K562 (cell line): ENCODE measurements around the gene VWA1. TPM values are rescaled to one million over a fixed set of nuclear protein-coding genes. Genes with fewer than 3 reads are reported as not detected.

Experiments
- ATAC-seq: fragments of 200-7000 bp; cut with Tn5 transposase; 3 replicates; pipeline ENCODE4 v1.9.1; 2020; ENCODE audit warnings: moderate library complexity
- BruUV-seq: library from RNA; stranded (reverse); fragments of 400-500 nt; replicated peaks from 2 replicates; lab custom pipeline; 2021; lab: Mats Ljungman, UMichigan
- CTCF ChIA-PET: fragments of 300-600 bp; formaldehyde crosslinking; extraction: SDS; loops from one replicate; lab custom pipeline; 2021; ENCODE audit warnings: low intra/inter-chr PET ratio; lab: Yijun Ruan, JAX
- POLR2A ChIA-PET: fragments of 300-600, 350-650 bp; sonication (Branson Sonifier 250); formaldehyde crosslinking; extraction: SDS; loops from one replicate; lab custom pipeline; 2021; ENCODE audit warnings: antibody characterized with exemption, inconsistent platforms; lab: Yijun Ruan, JAX
- DNase-seq, 4 experiments: peaks; one replicate each; pipeline versions ENCODE4 v3.0.0 to v3.0.0-alpha.2; 2011 to 2018; ENCODE audit warnings: low spot score in 3 of 4, mixed read lengths in 3 of 4; ENCODE audit errors: extremely low read depth in 1 of 4
- FAIRE-seq: peaks from 2 replicates; lab custom pipeline; 2011; peaks lifted over from hg19 to GRCh38; lab: Jason Lieb, UNC
- H2AFZ ChIP-seq: 2 replicates; pipeline ENCODE4 v1.6.0; 2011; ENCODE audit warnings: low read depth, low read length, control low read depth, inconsistent platforms
- H3K27ac ChIP-seq: fragments of 200-600 bp; 3 replicates; pipeline ENCODE4 v1.8.0; 2011; ENCODE audit warnings: low read depth, mild to moderate bottlenecking, control low read depth, inconsistent platforms, low read length, moderate library complexity, mixed read lengths; ENCODE audit errors: extremely low read depth
- H3K27me3 ChIP-seq, 2 experiments: fragments of 300-600 bp in 1 of 2; 2 replicates in 1 of 2; 3 replicates in 1 of 2; pipeline versions ENCODE4 v1.6.0 to v1.8.0; 2011; ENCODE audit warnings: inconsistent platforms in 2 of 2, low read length in 2 of 2, mild to moderate bottlenecking in 1 of 2, mixed read lengths in 1 of 2, moderate library complexity in 1 of 2; ENCODE audit not compliant: control insufficient read depth in 2 of 2, insufficient read depth in 2 of 2
- H3K36me3 ChIP-seq: fragments of 300-600 bp; 3 replicates; pipeline ENCODE4 v1.8.0; 2011; ENCODE audit warnings: mild to moderate bottlenecking, low read length, inconsistent platforms; ENCODE audit not compliant: control insufficient read depth, insufficient read depth
- H3K4me1 ChIP-seq, 2 experiments: fragments of 200-600 bp in 1 of 2; replicated peaks in 1 of 2; 2 replicates in 1 of 2; 3 replicates in 1 of 2; pipeline versions ENCODE4 v1.5.1 to v1.8.0; 2011; ENCODE audit warnings: inconsistent platforms in 2 of 2, low read length in 2 of 2, mild to moderate bottlenecking in 1 of 2, mixed read lengths in 1 of 2, moderate library complexity in 1 of 2; ENCODE audit not compliant: control insufficient read depth in 2 of 2, insufficient read depth in 2 of 2
- H3K4me2 ChIP-seq: 2 replicates; pipeline ENCODE4 v1.6.1; 2011; ENCODE audit warnings: low read length, control low read depth, inconsistent platforms, mixed read lengths; ENCODE audit not compliant: insufficient read depth
- H3K4me3 ChIP-seq: fragments of 200-600 bp; sonication (generic), shearing (Covaris generic); 2 replicates; pipeline ENCODE4 v1.5.1; 2016; ENCODE audit warnings: control low read depth, inconsistent platforms
- H3K79me2 ChIP-seq: fragments of 200-600 bp; 3 replicates; pipeline ENCODE4 v1.8.0; 2011; ENCODE audit warnings: low read length, inconsistent platforms; ENCODE audit not compliant: control insufficient read depth, insufficient read depth
- H3K9ac ChIP-seq, 2 experiments: 2 replicates each; pipeline versions ENCODE4 v1.6.0 to v1.6.1; 2011; ENCODE audit warnings: low read depth in 2 of 2, low read length in 2 of 2, control low read depth in 1 of 2, inconsistent platforms in 1 of 2, mild to moderate bottlenecking in 1 of 2, mixed read lengths in 1 of 2; ENCODE audit not compliant: insufficient read depth in 1 of 2
- H3K9me1 ChIP-seq: one replicate; pipeline ENCODE4 v1.6.0; 2011; ENCODE audit warnings: inconsistent platforms, mild to moderate bottlenecking, low read length, moderate library complexity; ENCODE audit not compliant: control insufficient read depth, insufficient read depth
- H3K9me3 ChIP-seq: replicated peaks from 2 replicates; pipeline ENCODE4 v1.5.1; 2011; ENCODE audit warnings: low read depth, low read length, inconsistent platforms; ENCODE audit not compliant: control insufficient read depth, insufficient read depth
- H4K20me1 ChIP-seq: replicated peaks from 2 replicates; pipeline ENCODE4 v1.6.1; 2011; ENCODE audit warnings: low read length, inconsistent platforms, mixed read lengths; ENCODE audit not compliant: control insufficient read depth, insufficient read depth
- MITF ChIP-seq: IDR thresholded peaks from 2 replicates; pipeline ENCODE4 v1.6.1; 2014; ENCODE audit warnings: antibody characterized with exemption
- ZKSCAN3 ChIP-seq: fragments of 250-450 bp; sonication (Bioruptor Pico); IDR thresholded peaks from 2 replicates; pipeline ENCODE4 v1.4.0; 2020
- WGBS: fragments of 100-300 bp; shearing (Covaris generic); methylation state at CpG from one replicate; pipeline ENCODE4 v1.1.6; 2016; ENCODE audit warnings: low coverage, mixed read lengths; ENCODE audit not compliant: insufficient coverage; ENCODE audit errors: missing lambda C conversion rate; 5-methylcytosine and 5-hydroxymethylcytosine counted together
- in situ Hi-C: fragments of 300-500 bp; cut with MboI; formaldehyde crosslinking; loops from 4 replicates; pipeline ENCODE4 v1.15.0; 2018; ENCODE audit warnings: inconsistent platforms, mixed read lengths
- intact Hi-C: fragments of 100-400 bp; cut with micrococcal nuclease; formaldehyde crosslinking; loops from 2 replicates; pipeline ENCODE4 v1.14.2; 2022
- polyA plus RNA-seq, 8 experiments: library from polyadenylated mRNA; depleted of rRNA in 4 of 8; stranded (reverse) in 5 of 8; unstranded in 3 of 8; fragments of >200 nt; fragmentation: Nextera tagmentation in 2 of 8; fragmentation: Illumina TruSeq in 1 of 8; extraction: Ambion mirVana in 2 of 8; extraction: Trizol in 1 of 8; gene quantifications; 2 replicates each; pipeline versions ENCODE4 v1.2.1 to v1.2.3, GENCODE V29; 2011 to 2014; ENCODE audit warnings: inconsistent platforms in 1 of 8, missing spikeins in 1 of 8
- total RNA-seq, 7 experiments: library from RNA; depleted of rRNA in 6 of 7; stranded (reverse); fragments of >200 nt in 6 of 7; fragmentation: Illumina TruSeq in 2 of 7; extraction: Trizol in 2 of 7; gene quantifications; 2 replicates each; pipeline versions ENCODE4 v1.2.1 to v1.2.3, GENCODE V29; 2011 to 2021; ENCODE audit warnings: low replicate concordance in 1 of 7

Gene VWA1
- total and polyA plus RNA-seq, 9 of the 15 experiments (the other 6 are each of a cell fraction or from before 2014, with no cell fraction given): 0.01 to 6.4 (median 0.85) TPM

- no peak overlapping the region for H3K4me3 ChIP-seq
- peak overlapping the region in 1 of 2 experiments; percentile 90; a peak in 3 of 4 replicates for H3K9ac ChIP-seq
- WGBS: 85% methylated on average over 23 of the region's 28 CpGs
- in situ Hi-C loops: no loop called here
- TF ChIP-seq MITF (0 out of 2 replicates have a peak, but pooled peaks have one; percentile 8), ZKSCAN3 (CRISPR knock-in tag) (no peak)
- no peaks in the 10 kb centered on the region for H3K36me3 ChIP-seq
- POLR2A ChIA-PET: interaction anchor here (0.5 to 0.9 kb wide), 2 partner anchors 26 to 144 kb away, joined by 3 to 6 read pairs; no protein-coding TSS in a partner anchor
- intact Hi-C loops: no loop called here
- H3K4me1 ChIP-seq: peaks cover 45 to 85% of the 10 kb centered on the region in 2 experiments
- peak overlapping the region; percentile 57; the same call in 1 of the 3 replicates for H3K27ac ChIP-seq
- H3K4me2 ChIP-seq: no peak overlapping the region
- H2AFZ ChIP-seq: no peak overlapping the region
- H3K27me3 ChIP-seq: no peaks in the 10 kb centered on the region
- H3K9me1 ChIP-seq: no peaks in the 10 kb centered on the region
- H3K79me2 ChIP-seq: no peaks in the 10 kb centered on the region; the same call in 2 of the 3 replicates
- DNase-seq (no peak), FAIRE-seq (no peak), ATAC-seq (no peak)
- no peaks in the 10 kb centered on the region for H4K20me1 ChIP-seq
- BruUV-seq: no TSS peak
- no peaks in the 10 kb centered on the region for H3K9me3 ChIP-seq
- CTCF ChIA-PET: interaction anchor here (0.6 kb wide), 1 partner anchor 33 kb away, joined by 3 read pairs; no protein-coding TSS in a partner anchor
Observed at GRCh38 chr1:1432274-1432950, 3.1 kb upstream of the VWA1 start.
